HG03139 (cell line): ENCODE results near the gene P2RY6.

Experiments
- ATAC-seq: cut with Tn5 transposase; IDR thresholded peaks from one replicate; pipeline ENCODE4 v1.9.1; 2021; ENCODE audit not compliant: unreplicated experiment

Gene P2RY6

DNA sequence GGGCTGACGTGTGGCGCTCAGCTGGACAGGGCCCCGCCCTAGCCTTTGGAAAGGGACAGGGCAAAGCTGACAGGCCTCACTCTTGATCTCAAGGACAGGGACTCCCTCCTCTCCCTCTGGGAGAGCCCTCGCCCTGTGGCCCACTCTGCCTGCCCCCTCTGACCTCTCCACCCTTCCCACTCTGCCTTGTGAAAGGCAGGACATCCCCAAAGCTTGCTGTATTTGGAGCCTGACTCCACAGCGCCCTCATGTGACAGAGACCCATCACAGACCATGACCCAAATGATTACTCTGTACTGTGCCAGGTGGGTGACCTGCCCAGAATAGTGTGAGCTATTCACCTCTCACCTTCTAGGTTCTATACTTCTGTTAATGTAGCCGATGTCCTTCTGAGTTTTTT lies 35.3 kb upstream of the P2RY6 start:
- ATAC-seq, result no peak

DNA sequence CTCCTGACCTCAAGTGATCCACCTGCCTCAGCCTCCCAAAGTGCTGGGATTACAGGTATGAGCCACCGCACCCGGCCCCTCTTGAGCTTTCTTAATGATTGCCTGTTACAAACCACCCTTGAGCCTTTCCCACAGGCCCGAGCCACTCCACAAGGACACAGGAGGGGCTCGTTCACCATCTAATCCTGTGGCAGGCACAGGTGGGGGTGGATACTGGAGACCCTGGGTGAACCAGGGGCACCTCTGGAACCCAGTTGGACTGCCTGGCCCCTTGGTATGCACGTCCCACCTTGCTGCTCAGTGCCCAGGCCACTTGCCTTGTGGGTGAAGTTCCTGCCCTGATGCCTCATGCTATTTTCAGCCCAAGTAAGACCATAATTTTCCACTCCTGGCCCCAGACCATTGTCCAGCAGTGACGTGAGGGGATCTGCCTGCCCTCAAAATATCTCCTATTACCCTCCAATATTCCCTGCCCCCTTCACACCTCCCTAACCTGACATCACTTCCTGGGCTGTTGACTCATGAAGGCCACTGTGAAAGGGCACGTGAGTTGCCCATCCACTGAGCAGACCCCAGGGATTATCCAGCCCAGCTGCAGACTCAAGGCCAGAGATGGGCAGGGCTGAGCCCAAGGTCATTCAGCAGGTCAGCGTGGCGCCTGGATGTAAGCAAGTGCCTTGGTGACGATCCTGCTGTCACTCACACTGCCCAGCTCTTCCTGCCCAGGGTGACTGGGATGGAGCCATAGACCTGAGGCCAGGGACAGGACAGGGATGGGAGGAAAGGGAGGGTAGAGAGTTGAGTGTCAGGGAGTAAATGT lies 34.5 kb upstream of the P2RY6 start:
- ATAC-seq, result no peak

DNA sequence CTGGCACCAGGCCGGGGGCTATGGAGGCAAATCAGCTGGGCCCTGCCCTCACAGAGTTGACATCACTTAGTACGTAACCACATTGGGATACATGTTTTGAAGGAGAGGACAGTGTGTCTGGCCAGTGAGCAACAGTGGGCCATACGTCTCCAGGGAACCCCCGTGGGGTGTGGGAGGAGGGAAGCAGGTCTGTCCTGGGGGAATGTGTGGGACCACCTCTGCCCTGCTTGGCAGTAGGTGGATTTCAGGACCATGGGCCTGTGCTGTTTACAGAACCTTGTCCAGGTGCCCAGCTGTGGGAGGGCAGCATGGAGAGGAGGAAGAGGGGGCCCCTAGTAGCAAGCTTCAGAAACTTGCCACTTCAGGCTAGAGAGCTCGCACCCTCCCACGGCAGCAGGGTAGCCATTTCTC lies 33.0 kb upstream of the P2RY6 start:
- ATAC-seq, result no peak

DNA sequence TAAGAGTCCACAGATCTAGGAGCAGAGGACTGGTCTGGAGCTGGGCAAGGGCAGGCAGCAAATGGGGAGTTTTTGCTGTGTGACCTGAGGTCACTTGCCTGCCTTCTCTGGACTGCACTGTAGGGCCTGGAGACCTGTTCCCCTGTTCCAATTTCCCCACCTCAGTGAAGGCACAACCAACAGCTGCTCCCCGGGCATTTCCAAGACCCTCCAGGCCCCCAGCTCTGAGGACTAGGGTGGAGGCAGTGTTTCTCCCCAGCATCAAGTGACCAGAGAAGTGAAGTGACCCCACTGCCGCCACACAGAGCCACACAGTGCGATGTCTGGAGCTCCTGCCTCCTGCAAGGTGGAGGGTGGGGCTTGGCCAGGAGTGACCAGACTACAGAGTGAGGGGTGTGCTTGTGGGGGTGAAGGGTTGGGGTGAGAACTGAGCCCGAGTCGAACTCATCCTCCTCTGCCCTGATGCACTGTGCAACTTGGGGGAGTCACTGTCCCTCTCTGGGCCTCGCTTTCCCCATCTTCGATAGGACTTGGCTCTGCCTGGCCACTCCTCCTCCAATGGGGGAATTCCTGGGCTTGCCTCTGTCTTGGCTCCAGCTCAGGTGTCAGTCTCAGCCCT lies 32.5 kb upstream of the P2RY6 start:
- no peak for ATAC-seq

DNA sequence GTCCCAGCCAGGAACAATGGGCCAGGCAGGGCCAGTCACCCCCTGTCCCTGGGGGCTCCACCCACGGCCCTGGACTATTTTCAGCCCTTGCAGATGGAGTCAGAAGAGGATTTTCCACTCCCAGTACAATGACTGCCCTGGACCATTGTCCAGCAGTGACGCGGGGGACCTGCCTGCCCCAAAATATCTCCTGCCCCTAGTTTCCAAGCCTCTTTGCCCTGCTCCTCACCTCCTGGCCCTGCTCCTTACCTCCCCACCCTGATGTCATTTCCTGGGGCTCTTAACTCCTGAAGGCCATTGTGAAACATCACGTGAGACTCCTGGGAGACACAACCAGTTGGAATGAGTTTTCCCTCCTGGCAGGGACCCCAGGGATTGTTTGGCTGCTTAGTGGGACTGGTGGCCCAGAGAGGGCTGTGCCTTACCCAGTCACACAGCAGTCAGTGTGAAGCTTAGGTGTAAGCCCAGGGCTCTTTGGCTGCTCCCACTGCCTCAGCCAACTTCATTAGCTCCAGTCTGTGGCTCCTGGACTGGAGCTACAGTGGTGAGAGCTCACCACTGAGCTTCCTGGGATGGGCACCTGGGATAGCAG lies 31.9 kb upstream of the P2RY6 start:
- ATAC-seq, result no peak

DNA sequence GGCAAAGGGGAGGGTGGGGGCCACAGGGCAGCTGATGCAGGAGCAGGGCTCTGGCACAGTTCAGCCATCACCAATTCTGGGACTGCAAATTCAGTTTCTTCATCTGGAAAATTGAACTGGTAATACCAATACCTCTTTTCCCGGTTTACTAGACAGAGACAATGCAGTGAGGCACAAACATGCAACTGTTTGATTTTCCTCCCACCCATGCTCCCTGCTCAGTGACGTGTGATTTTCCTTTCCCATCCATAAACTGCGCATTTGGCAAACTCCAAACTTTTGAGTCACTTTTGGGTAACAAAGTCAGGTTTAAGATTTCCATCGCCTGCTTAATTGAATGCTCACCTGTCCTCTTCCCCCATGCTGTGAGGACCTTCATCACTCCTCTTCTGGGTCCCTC lies 30.8 kb upstream of the P2RY6 start:
- ATAC-seq, result no peak

DNA sequence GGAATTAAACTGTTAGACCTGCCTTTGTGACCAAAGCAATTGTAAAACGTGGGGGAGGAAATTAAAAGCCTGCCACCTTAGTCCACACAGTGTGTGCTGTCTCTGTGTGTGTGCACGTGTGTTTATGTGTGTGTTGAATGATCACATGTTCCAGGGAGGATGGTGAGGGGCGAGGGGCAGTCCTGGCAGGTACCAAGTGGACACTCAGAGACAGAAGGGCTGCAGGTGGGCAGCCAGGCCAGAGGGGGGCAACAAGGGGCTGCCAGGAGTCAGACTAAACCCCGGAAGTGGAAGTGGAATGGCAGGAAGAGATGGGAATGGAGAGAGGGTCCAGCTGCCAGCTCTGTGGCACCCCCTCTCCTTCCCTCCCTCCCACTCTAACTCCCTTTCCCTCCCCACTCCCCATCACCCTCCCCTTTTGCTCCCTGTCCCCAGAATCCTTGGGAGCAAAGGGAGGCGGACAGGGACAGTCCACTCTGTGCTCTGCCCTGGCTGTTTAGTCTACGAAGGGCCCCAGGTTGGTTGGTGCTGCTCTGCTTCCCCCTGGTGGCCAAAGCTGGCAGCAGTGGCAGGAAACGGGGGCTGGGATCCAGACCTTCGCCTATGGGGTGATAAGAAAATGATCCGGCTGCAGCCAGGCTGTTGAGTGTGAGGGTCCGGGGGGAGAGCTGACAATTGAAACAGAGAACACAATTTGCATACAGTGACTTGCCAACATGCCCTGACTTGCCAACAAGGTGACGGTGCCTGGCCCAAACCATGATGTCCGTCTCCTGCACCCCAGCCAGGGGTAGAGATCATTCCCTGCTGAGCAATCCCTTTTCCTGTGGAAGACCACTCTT lies 29.7 kb upstream of the P2RY6 start:
- no peak for ATAC-seq

DNA sequence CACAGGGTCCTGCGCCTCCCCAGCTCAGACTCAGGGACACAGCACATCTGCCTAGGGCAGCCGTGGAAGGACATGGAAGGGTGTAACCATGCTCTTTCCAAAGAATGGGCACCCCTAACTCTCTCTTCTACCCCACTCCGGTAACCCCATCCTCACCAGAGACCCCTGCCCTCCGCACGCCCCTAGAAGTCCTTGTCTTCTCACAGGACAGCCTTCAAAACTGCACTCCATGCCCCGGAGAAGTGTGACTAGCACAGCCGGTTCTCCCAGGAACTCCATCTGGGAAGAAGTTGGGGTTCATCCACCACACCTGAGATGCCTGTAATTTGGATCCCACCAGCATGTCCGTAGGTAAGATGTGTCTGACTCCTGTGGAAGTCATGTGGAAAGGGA lies 29.0 kb upstream of the P2RY6 start:
- no peak for ATAC-seq

DNA sequence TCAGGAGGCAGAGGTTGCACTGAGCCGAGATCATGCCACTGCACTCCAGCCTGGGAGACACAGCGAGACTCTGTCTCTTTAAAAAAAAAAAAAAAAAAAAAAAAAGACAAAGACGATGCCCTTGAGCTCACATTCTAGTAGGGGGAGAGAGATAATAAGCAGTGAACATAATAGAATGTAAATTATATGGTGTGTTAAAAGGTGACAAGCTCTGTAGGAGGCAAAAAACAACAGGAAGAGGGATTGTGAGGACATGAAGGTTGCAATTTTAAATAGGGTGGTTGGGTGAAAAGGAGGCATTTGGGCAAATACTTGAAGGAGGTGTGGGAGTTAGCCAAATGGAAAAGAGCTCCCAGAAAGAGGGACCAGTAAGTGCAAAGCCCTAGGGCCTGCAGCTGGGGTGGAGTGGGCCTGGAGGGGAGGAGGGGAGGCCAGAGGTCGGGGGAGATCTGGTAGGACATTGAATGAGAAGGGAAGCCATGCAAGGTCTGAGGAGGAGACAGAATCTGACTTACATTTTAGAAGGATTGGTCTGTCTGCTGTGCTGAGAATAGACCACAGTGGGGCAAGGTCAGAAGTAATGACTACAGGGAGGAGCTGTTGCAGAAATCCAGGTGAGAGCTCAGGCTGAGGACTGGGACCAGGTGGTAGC lies 27.4 kb upstream of the P2RY6 start:
- ATAC-seq, result no peak

DNA sequence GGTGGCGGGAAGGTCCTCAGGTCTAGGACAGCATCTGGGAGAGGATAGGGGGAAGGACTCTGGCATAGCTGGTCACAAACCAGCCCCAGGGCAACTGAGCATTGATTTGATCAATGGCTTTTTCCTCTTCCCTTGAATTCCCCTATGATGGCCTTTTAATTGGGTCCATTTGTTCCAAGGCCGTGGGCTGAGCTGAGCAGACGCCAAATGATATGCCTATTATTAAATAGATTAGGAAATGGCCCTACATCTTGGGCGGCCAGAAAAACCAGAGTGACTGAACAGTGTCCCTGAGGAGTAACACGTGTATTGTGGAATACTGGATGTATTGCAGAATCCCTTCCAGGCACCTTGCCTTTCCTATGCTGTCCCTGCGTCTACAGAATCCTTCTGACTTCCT lies 26.7 kb upstream of the P2RY6 start:
- ATAC-seq, result no peak

DNA sequence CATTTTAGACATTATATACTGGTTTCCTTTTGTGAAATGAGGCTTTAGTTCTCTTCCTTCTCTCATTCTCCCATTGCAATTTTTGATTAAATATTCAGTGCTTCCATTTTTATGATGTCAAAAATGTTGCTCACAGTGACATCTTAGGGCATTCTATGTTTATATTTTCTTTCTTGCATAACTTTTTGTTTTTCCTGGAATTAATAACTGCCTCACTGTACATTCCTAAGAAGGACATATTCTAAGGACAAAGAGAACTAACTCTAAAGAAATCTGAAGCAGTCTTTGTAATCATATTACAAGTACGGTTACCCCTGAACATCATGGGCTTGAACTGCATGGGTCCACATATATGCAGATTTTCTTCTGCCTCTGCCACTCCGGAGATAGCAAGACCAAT lies 25.8 kb upstream of the P2RY6 start:
- ATAC-seq, result no peak

DNA sequence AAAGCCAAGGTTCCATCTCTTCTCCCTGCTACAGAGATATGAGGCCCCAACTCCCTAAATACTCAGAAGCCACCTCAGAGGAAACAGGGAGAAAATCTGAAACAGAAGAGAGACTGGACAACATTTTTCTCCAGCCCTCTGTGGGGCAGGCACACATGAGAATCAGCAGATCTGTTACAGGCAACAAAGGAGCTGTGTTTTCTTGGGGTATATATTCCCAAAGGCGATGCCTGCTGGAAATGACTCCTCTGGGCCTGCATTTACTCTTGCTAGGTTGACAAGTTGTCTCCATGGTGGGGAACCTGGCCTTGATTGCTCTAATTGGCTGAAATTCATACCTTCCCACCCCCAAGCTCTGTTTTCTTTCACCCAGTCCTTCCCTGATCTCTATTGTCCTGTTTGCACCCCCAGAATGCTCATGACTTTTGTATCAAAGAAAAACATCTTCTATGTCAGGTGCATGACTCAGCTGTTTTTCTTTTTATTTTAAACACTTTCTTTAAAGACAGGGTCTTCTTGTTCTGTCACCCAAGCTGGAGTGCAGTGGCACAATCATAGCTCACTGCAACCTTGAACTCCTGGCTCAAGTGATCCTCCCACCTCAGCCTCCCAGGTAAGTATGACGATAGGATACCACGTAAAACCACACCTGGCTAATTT lies 23.5 kb upstream of the P2RY6 start:
- ATAC-seq, result no peak

DNA sequence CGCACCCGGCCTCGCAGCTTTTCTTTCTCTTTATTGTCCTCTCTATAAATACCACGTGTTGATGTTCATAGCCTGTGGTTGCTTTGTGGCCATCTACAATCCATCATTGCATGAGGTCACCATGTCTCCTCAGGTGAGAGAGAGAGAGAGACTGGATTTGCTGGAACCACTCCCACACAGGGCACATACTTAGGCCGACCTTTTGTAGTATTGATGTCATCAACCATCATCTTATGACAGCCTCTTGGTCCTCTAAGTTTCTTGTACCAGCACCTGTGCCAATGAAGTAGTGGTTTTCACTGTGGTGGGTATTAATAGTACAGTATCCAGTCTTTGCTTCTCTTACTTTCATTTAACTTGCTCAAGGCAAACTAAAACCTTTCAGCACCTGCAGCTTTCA lies 22.8 kb upstream of the P2RY6 start:
- ATAC-seq, result no peak

DNA sequence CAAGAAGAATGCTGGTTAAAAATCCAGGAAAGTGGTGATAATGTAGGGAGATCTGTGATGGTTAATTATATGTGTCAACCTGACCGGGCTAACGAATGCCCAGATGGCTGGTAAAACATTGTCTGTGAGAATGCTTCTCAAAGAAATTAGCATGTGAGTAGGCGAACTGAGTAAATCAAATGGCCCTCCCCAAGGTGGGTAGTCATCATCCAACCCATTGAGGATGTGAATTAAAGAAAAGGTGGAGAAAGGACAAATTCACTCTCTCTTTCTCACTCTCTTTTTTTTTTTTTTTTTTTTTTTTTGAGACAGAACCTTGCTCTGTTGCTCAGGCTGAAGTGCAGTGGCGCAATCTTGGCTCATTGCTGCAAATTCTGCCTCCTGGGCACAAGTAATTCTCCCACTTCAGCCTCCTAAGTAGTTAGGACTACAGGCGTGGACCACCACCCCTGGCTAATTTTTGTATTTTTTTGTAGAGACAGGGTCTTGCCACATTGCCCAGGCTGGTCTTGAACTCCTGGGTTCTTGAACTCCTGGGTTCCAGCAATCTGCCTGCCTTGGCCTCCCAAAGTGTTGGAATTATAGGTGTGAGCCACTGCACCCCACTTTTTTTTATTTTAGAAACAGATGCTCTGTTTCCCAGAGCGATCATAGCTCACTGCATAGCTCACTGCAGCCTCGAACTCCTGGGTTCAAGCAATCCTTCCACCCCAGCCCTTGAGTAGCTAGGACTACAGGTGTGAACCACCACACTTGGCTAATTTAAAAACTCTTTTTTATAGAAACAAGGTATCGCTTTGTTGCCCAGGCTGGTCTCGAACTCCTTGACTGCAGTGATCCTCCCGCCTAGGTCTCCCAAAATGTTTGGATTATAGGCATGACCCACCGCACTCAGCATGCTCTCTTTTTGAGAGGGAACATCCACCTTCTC lies 22.0 kb upstream of the P2RY6 start:
- ATAC-seq, result no peak

DNA sequence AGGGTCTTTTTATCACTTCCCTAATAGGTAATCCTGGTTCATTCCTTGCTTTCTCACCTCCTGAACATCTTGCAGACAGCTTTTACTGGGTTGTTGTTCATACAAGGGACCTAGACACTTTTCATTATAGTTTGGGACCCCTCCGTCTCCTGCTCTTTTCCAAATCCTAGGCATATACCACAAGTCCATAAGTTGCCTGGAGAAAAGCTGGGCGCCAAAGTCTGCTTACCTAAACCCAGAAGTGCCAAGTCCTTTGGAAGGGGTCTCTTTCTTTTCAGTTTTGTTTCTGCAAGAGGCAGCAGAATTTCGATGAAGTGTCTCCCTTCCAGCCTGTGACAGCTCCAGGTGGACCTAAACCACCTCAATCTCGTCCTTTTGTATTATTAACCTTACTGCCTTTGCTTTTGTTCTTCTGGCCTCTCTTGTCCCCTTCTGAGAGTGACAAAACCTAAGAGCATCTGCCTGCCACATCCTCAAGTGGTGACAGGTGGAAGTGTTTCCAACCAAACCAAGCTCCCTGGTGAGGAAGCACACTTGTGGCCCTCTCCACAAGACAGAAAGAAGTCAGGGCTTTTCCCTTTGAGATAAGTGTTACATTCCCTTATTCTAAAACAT lies 19.5 kb upstream of the P2RY6 start:
- no peak for ATAC-seq

DNA sequence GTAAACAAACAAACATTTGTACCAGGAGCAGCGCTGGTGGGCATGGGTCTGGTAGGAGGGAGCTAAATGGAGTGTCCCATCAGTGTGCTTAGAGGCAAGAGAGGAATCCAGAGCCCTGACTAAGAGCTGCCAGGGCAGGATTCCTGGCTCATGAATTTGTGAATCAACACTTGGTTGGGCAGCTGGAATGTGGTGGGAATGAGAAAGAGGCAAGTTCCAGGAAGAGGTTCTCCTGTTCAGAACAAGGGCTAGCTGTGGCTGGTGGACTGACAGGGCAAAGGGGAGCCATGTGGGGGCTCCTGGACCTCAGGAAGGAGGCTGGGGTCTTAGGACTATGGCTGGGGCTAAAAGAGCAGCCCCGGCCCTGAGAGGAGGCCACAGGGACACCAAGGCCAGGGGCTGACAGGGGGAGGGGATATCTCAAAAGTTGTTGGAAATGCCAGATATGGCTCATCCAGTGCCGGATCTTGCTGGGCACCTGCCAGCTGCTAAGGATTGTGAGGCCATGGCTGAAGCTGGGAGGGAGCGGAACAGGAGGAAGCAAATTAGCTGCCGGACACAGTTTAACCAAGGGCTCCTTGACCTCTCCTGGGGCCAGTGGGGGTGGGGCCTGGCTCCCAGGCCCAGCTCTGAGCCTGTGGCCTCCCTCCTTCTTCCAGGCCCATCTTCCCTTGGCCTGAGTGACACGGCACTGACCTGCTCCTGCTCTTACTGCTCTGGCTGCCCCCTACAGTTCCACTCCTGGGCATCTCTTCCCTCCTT lies 14.6 kb upstream of the P2RY6 start:
- ATAC-seq, result no peak

DNA sequence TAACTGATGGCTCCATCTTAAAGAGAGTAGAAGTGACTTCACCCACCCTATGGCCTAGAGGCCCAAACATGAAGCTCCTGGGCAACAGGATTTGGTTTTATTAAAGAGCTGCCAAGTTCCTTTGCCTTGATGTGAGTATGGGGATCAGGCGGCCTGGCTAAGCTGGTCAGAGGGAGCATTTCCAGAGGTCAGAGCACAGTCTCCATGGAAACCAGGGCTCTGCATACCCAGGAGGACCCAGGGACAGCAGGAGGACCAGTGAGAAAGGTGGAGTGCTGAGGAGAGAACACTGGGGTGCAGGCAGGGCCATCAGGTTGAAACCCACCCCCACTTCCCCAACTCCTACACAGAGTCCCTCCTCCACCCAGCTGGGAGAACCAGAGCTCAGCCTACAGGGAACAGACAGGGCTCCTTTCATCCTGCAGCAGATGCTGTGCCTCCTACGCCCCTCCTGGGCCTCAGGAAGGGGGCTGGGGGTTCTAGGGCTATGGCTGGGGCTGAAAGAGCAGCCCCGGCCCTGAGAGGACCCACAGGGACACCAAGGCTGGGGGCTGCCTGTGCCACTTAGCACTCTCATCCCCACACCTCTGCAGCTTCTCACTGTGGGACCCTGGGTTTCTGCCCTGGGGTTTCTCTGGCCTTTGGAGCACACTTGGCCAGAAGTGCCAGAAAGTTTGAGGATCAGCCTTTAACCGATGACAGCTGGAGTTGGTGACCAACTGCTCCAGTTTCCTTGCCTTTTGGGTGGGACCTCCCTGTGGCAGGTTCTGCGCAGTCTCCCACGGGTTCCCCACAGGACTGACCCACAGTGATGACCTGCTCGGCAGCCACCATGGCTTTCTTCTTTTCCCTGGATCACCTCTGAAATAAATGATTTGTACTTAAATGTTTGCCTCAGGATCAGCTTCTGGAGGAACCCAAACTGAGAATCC lies 13.8 kb upstream of the P2RY6 start:
- ATAC-seq, result no peak
